DOHH2 (cell line): Measurements from ENCODE around the gene ANXA8.
"Not testable (repeated sequence)": the region's sequence is repeated elsewhere in the genome, so short reads cannot be mapped to it uniquely, and the experiment has no call there.

Source experiments
- CTCF ChIP-seq: fragments of 200-600 bp; sonication (generic); IDR thresholded peaks from one replicate; pipeline ENCODE4 v1.5.1; 2014; ENCODE audit warnings: antibody characterized with exemption, mild to moderate bottlenecking, low read depth, low read length; ENCODE audit not compliant: poor library complexity, severe bottlenecking
- EZH2phosphoT487 ChIP-seq: fragments of 200-600 bp; sonication (generic); IDR thresholded peaks from 2 replicates; pipeline ENCODE4 v1.6.1; 2017; ENCODE audit warnings: borderline replicate concordance, mild to moderate bottlenecking, antibody characterized with exemption, low read length, moderate library complexity, mixed read lengths

- not testable (repeated sequence) for TF ChIP-seq CTCF, EZH2phosphoT487
These were observed 10.4 kb downstream of the ANXA8 start for GRCh38 chr10:47473516-47473915.
